DLD1 (cell line): ENCODE measurements around the gene ZBED1.
"Not testable (repeated sequence)": the region's sequence is repeated elsewhere in the genome, so short reads cannot be mapped to it uniquely, and the experiment has no call there.

Experiments
- in situ Hi-C: cut with HindIII; loops from 2 replicates; pipeline ENCODE4 v1.10.0; 2017; ENCODE audit warnings: low sequenced_read_pairs

Gene ZBED1

DNA sequence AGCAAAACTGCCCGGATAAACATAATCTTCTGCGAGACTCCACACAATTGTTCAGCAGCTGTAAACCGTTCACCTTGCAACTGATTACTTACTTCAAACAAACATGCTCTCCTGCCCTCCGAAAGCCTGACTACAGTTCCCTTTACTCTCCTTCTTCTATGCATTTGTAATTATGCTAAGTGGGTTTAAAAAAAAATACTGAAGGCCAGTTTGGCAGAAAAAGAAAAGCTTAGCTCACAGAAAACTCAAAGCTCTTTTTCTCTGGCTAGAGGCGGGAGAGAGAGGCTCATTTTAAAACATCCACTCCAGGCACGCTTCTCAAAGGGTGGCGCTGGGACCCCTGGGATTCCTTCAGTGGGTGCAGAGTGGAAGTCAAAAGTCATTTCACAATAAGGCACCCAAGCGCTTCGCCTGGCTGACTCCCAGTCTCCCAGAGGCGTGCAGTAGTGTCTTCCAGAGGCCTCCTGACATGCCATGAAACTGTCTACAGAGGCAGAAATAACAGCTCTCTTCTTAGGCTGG lies 1.9 kb downstream of the ZBED1 start:
- in situ Hi-C loops = no loop called here

DNA sequence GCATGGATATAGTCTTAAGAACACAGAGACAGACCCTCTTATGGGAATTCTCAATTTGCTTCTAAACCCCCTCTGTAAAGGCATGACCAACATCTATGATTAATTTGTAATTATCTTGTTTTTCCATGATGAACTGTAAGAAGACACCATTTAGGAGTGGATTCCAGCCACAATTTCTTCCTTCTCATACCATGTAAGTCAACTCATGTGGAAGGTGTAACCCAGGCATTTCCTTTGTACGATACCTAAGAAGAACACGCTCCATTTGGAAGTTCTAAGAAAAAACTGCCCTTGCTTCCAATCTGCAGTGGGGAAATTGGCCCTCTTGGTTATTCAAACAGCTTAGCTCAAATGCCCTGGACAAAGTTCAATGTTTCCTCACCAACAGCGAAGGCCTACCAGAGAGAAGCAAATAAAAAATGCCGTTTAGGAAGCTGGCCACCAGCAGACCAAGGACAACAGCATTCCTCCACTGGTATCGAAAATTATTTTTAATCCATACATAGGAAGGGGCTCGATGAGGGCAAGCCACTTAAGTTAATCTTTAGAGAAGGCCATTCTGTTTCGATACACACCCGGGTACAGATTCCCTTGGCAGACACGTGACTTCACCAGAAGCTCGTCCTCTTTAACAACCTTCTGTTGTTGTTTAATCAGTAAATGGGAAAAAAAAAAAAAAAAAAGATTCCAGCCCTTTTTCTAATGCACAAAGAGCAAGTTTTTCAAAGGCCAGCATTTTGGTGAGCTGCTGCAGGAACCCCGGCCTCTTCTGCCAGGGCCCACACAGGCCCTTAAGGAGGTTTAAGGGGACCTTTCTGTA lies 2.6 kb downstream of the ZBED1 start:
- in situ Hi-C loops = no loop called here

DNA sequence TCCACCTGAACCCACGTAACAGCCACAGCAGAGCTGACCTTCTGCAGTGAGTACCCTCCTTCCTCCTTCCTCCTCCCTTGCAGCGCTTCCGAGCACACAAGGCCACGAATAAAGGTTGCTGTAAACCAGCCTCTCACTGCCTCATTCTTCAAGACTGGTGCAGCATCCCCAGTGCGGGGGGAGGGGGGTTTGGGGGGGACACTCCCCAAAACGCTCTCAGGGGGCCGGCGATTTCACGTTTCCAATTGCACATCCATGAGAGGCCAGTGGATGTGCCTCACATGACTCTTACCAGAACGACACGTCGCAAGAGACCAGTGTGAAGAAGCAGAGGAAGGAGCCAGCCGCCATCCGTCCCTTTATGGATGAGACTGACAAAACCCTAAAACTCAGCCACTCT lies 5.2 kb downstream of the ZBED1 start:
- in situ Hi-C loops = no loop called here

DNA sequence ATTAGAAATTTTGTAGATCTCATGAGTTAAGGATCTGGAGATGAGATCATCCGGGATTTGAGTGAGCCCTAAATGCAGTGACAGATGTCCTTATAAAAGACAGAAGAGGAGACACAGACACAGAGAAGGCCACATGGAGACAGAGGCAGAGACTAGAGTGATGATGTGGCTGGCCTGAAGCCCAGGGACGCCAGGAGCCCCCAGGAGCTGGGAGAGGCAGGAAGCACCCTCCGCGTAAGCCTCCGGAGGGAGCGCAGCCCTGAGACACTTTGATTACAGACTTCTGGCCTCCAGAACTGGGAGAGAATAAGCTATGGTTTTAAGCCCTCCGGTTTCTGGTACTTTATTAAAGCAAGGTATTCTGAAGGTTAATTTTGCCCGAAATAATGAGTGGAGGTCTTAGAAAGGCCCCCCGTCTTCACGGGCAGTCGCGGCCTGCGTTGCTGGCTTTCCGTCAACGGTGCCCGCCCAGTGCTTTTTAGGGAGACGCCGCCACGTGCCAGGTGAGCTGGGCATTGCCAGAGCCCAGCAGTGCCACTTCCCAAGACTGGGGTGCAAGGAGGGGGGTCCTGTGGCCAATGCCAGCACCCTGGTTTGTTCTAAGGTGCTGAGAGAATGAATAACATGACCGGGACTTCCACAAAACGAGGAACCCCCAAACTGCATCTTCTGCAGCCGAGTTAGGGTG lies 8.1 kb downstream of the ZBED1 start:
- in situ Hi-C loops = no loop called here

DNA sequence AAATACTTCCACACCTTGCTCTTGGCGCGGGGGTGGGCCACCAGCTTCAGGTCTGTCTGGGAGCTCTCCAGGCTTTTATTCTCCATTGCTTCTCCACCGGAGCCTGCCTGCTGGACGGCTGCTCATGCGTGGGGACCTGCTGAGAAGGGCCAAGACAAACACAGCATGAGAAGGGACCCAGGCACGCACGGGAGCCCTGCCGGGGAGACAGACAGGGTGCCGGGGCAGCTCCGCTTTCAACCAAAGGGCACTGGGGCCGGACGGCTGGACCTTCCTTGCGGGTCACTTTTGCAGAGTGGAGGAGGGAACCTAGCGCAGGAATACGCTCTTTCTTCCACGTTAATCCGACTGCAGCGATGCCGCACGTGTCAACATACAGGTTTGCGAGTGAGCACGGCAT lies 10.1 kb downstream of the ZBED1 start:
- in situ Hi-C loops = no loop called here

DNA sequence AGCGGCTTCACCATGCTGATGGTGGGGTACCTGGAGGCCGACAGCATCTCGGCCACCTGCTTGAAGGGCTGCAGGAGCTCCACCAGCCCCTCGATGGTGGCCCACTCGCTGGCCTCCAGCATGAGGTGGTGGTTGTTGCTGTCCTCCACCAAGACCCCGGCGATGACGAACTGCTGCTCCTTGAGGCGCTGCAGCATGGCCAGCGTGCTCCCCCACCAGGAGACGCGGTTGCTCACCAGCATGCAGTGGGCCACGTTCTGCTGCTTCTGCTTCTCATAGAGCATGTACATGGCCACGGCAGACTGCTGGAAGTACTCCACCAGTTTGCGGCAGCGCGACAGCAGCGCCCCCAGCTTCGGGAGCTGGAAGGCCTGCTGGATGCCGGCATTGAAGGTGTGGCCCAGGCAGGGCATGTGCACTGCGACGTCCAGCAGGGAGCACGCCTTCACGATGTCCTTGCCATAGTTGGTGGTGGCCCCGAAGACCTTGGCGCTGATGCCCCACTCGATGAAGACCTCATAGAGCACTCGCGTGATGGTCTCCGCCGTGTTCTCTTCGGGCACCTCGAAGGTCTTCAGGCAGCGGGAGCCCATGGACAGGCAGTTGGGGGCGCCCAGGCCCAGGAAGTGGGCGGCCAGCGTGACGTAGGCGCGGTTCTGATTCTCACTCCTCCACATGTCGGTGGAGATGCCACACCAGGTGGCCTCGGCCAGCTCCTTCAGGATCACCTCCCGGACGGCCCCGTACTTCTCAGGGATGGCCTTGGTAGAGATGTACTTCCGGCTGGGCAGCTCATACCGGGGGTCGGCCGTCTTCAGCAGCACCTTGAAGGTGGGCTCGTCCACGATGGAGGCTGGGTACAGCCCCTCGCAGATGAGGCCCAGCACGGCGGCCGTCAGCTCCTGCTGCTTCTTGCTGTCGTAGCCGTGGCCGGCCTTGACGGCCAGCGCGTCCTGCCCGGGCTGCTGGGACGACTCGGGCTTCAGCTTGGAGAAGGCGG lies 11.0 kb downstream of the ZBED1 start:
- in situ Hi-C loops = no loop called here

DNA sequence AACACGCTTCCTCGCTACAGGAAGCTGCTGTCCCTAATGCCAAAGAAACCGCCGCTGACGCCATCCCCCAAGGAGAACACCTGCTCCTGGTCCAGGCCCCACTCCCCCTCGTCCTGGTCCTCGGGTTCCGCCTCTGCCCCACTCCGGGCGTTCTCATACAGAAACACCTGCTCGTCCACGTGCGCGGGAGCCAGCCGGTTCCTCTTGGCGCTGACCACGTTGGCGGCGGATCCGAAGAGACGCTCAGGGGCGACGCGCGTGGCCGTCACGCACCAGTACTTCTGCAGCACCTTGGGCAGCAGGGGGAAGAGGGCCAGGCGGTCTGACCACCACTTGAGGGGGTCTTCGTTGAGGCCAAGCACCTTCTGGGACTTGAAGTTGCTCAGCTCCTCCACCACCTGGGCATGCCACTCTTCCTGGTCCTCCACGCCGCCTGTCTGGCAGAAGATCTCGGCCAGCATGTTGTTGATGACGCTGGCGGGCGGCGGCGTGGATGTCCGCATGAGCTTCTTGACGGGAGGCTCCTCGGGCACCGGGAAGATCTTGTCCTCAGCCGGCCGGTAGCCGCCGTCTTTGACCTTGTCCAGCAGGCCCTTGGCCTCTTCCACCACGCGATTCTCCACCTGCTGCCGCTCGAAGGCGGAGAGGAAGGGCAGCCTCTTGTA lies 12.0 kb downstream of the ZBED1 start:
- in situ Hi-C loops = no loop called here

DNA sequence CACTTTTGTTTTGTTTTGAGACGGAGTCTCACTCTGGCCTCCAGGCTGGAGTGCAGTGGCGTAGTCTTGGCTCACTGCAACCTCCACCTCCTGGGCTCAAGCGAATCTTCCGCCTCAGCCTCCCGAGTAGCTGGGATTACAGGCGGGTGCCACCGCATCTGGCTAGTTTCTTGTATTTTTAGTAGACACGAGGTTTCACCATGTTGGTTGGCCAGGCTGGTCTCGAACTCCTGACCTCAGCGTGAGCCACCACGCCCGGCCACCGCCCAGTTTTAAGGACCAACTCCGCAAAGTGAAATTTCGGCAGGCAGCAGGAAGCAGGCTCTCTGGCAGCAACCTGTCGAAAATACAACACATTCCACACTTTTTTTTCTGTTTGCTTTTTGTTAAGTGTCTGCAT lies 13.4 kb downstream of the ZBED1 start:
- in situ Hi-C loops = no loop called here

DNA sequence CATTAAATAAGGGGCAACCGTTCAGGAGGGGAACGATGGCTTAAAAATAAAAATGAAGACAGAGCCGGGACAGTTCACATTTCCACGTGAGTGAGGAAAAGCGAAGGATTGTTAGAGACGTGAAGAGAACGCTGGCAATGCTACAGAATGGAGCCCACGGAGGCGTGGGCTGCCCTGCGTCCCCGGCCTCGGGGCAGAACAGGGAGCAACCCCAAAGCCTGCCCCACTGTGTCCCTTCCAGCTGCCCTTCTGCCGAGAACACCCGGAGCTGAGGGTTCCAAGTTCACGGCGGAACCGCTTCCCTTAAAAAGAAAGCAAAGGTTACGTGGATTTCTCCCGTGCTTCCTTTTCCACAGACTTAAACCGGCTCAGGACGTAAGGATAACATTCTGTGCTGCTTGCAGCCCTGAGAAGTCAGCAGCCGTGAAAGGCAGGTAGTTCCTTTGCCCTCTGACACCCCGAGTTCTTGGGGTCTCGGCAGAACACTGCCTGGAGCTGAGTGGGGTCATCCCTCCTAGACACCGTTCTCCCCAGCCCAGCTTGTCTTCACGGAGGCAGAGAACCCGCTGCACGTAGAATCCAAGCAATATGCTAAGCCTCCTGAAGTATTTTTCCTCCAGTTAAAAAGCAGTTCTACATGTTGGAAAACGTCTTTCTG lies 14.2 kb downstream of the ZBED1 start:
- in situ Hi-C loops = no loop called here

DNA sequence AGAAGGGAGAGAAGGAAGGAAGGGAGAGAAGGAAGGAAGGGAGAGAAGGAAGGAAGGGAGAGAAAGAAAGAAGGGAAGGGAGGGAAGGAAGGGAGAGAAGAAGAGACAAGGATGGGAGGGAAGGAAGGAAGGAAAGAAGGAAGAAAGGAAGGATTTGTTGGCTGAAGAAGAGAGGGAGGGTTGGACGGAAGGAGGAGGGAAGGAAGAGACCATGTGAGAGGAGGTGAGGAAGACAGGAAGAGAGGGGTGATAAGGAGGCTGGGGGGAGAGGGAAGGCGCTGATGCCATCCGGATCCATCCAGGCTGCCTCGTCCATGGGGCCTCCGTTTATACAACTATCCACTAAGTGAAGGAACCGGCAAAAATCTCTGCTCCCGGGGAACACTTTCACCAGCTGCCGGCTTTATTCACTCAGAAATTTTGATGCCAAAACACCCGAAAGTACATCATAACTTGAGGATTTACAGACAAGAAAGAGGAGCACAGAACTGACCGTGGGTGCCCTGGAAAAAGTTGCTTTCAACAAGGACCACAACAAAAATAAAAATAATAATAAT lies 14.9 kb downstream of the ZBED1 start:
- in situ Hi-C loops = no loop called here

DNA sequence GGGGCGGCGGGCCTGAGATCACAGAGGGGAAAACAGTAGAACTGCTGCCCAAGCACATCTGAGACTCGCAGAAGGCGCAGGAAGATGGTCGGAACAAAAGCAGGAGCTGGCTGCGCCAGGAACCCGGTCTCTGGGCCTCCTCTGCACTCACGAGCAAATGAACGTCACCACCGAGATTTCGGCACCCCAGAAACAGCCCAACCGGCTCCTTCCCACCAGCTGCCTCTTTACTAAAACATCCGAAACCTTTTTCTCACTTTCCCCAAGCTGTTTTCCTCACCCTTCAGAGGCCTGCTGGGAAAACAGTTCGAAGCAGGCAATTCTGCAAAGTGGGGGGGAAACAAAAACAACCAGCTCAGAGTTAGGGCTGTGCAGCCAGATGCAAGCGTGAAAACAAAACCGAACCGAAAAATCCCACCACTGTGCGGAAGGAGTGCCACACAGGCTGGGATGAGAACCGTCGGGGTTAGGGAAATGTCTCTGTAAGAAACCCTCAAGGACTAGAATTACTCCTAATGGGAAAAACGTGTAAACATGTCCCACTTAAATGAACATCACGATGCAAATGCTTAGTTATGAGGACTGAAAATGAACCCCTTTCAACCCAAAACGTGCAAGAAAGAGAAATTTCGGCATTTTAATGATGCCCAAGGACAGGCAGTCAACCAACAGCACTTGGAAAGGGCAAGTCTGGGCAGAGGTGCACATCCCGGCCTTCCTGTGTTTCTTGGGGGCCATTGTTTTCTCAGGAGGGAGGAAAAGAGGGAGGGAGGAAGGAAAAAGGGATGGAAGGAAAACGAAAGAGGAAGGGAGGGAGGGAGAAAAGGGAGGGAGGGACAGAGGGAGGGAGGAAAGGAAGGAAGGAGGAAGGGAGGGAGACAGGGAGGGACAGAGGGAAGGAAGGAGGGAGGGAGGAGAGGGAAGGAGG lies 15.8 kb downstream of the ZBED1 start:
- in situ Hi-C loops = no loop called here

DNA sequence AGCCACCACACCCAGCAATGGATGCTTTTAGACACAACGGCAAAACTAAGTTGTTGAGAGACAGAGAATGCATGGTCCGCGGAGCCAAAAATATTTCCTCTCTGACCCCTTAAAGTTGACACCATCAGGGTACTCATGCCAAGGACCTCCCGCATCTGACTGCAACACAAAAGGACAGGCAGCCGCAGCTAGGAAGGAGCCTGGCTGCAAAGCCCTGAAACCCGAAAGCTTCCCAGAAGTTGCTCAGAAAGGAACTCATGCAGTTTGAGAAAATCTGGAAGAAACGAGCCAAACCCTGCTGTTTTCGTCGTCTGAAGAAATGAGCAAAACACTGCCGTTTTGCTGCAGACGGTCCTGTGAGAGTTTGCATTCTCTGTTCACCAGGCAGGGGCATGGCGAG lies 16.5 kb downstream of the ZBED1 start:
- in situ Hi-C loops = no loop called here

DNA sequence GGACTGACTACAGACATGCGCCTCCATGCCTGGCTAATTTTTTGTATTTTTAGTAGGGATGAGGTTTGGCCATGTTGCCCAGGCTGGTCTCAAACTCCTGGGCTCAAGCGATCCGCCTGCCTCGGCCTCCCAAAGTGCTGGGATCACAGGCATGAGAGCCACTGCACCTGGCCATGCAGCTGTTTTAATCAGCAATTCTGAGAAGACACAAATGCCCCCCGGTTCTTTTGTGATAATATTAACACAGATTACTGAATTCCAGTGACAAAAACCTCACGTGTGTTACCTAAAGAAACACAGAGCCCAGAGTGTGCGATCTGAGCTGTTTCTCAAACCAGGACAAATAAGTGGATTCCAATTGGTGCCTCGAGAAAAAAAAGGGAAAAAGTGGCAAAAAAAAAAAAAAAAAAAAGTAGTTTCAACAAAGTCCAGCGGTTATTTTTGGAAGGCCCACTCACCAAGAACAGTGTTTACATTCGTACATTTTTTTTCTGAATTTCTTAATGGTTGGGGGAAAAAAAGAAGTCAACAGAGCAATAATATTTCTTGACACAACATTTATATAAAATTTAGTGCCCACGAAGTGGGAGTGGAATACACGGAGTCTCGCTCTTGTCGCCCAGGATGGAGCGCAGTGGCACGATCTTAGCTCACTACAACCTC lies 17.2 kb downstream of the ZBED1 start:
- in situ Hi-C loops = no loop called here

DNA sequence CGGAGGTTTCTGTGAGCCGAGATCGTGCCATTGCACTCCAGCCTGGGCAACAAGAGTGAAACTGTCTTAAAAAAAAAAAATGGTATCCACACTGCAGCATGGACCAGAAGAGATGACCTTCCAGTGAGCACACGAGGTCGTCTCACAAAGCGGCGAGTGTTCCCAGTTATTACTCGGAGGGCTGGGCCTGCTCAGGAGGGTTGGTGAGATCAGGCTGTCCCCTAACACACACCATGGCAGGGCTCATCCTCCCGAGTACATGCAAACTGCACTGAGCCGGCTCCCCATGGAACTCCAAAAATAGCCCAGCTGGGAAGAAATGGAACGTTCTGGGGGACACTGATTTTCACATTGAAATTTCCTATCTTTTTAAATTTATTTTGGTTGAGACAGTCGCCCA lies 19.2 kb downstream of the ZBED1 start:
- in situ Hi-C loops = not testable (repeated sequence)

DNA sequence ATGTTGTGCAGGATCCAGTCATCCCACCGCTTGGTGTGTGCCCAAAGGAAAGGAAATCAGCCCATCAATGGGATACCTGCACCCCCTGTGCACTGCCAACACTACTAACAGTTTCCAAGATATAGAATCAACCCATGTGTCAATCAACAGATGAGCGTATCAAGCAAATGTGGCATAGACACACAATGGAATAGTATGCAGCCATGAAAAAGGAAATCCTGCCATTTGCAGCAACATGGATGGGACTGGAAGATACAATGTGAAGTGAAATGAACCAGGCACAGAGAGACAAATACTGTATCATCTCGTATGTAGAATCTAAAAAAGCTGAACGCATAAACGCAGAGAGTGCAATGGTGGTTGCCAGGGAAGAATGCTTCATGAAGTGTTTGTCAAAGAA lies 20.8 kb downstream of the ZBED1 start:
- in situ Hi-C loops = not testable (repeated sequence)

DNA sequence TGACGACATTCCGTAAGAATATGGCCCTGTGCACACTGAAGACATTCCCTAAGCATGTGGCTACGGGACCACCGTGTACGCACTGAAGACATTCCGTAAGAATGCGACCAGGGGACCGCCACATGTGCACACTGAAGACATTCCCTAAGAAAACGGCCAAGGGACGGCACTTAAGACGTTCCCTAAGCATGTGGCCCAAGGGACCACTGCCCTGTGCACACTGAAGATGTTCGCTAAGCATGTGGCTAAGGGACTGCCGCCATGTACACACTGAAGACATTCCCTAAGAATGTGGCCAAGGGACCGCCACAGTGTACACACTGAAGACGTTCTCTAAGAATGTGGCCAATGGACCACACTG lies 21.4 kb downstream of the ZBED1 start:
- in situ Hi-C loops = no loop called here

DNA sequence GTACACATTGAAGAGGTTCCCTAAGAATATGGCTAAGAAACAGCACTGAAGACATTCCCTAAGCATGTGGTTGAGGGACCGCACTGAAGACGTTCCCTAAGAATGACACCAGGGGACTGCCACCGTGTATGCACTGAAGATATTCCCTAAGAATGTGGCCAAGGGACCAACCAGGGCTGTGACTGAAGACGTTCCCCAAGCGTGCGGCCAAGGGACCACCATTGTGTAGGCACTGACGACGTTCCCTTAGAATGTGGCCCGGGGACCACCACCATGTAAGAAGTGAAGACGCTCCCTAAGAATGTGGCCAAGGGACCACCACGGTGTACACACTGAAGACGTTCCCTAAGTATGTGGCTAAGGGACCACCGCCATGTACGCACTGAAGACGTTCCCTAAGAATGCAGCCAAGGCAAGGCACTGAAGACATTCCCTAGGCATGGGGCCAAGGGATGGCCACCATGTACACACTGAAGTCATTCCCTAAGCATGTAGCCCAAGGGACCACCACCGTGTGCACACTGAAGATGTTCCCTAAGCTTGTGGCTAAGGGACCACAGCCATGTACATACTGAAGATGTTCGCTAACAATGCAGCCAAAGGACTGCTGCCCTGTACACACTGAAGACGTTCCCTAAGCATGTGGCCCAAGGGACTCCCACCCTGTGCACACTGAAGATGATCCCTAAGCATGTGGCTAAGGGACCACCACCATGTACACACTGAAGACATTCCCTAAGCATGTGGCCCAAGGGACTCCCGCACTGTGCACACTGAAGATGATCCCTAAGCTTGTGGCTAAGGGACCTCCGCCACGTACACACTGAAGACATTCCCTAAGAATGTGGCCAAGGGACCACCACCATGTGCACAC lies 22.0 kb downstream of the ZBED1 start:
- in situ Hi-C loops = no loop called here
